GM18868 (cell line): Measurements from ENCODE around the gene FGF14.

ENCODE experiments used
- ATAC-seq: cut with Tn5 transposase; IDR thresholded peaks from one replicate; pipeline ENCODE4 v1.9.1; 2021; ENCODE audit warnings: mild to moderate bottlenecking, moderate library complexity; ENCODE audit not compliant: unreplicated experiment

Gene FGF14

DNA sequence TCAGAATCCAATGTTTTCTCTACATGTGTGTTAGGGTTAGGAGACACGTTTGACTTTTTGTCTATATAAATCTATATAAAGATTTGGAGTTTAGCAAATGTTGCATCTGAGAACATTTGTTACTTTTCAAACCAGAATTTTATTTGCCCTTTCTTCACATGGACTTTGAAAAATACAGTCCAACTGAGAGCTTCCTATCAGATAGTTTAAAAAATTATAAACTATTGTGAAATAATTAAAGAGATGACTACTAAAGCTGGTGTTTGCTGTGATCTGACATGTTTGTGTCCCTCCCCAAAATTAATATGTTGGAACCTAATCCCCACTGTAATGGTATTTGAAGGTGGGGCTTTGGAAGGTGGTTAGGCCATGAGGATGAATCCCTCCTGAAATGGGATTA lies 652.3 kb downstream of the FGF14 start:
- ATAC-seq: no peak

DNA sequence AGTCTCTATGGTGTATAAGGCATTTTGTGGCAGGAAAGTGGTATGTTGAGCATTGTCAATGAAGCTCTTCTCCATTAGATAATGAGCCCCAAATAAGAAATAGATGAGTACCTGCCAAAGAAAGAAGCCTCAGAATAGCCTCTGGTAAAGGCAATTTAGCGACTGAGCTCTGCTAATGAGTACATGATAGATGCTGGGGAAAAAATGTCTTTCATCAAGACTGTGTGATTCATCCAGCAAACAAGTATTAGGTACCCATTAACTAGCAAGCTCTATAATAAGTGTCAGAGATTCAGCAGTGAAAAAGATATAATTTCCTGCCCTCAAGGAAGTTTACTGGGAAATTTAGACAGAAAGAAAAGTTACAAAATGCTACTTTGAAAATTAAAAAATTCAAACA lies 654.8 kb downstream of the FGF14 start:
- no peak for ATAC-seq

DNA sequence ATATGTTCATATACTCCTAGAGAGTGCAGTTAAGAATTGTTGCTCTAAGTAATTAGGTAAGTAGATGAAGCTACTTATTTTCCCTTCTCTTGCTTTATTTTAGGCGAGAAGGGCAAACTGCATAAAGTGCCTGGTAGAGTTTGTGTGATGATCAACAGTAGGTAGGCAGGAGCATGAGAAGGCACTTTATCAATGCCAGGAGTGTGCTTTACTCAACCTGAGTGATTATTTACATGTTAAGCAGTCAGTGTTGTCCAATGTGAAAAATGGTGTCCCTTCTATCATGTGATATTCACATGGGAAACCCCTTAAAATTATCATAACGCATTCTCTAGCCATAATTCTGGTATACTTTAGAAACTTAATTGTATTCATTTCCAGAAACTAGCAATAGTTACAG lies 655.3 kb downstream of the FGF14 start:
- no peak for ATAC-seq

DNA sequence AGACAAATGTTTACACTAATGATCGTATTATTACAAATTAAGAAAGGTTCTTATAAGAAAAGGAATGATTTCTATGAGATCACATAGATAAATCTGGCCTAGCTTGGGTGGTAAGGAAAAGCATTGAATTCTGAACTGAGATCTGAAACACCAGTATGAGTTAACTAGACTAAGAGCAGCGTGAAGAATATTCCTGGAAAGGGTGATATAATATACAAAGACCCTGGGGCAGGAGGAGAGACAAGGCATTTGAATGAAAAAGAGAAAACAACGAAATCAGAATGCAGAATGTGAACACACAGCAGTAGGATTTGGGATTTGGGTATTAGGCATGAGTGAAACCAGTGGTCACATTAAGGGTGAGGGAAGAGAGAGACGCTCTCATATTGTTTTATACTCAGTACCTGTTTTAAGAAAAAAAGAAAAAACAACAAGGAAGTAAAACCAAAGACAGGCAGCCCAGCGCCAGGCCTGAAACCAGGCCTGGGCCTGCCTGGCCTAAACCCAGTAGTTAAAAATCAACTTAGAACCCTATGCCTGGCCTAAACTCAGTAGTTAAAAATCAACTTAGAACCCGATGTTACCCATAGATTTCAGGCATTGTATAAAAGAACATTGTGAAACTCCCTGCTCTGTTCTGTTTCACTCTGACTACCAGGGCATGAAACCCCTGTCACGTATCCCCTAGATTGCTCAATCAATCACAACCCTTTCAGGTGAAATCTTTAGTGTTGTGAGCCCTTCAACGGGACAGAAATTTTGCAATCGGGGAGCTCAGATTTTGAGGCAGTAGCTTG lies 662.3 kb downstream of the FGF14 start:
- peak; percentile 75 for ATAC-seq

DNA sequence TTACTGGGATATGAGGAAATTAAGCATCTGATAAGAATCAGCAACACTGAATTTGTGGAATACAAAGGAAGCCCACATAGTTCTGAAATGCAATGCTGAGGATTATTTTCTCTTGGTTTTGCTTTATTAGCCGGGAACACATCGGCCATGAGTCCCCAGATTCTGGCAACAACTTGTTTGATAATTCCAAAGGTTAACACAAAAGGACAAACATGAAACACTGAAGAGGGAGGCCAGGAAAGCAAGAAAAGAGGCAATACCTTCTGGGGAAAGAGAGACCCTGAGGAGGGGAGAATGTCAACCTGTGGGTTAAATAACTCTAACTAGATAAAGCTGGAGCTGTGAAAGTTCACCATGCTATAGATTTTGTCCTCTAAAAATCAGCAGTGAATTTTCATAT lies 663.5 kb downstream of the FGF14 start:
- no peak for ATAC-seq

DNA sequence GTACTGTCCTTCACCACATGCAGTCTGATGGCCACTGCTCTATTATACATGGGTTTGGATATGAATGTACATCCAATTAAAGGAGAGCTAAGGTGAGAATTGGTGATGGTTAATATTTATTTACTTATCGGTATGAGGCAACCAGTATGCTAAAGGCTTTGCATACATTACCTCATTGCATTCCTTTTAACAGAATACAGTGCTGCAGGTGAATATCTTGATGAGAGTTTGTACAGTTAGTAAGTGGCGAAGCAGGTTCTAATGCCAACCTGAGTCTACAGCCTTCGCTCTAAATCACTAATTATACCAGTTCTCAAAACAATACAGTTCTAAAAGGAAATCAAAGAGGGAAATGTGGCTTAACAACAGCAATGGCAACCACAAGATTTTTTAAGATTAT lies 665.3 kb downstream of the FGF14 start:
- ATAC-seq: no peak

DNA sequence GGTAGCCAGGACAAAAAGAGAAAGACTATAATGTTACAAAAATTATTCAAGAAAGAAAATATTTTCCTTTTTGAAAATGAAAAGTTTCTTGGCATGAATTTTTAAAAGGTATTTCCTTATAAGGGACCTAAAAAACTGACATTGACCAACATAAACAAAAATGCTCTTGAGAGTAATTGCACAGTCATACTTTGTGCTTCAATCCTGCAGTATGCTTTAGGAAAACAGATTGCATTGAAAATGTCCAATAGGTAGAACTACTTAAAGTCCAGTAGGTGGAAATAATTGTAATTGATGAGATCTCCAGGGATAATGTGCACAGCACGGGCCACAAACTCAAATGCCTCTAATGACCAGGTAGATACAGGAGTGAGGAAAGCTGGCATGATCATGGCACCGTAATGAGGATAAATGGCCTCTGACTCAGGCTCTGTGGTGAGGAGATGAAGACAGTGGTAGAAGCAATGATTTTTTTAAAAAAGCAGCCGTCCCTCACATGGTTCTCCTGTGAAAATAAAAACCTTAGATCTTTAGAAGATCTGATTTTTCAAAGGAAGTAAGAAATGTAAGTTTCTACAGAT lies 671.3 kb downstream of the FGF14 start:
- no peak for ATAC-seq

DNA sequence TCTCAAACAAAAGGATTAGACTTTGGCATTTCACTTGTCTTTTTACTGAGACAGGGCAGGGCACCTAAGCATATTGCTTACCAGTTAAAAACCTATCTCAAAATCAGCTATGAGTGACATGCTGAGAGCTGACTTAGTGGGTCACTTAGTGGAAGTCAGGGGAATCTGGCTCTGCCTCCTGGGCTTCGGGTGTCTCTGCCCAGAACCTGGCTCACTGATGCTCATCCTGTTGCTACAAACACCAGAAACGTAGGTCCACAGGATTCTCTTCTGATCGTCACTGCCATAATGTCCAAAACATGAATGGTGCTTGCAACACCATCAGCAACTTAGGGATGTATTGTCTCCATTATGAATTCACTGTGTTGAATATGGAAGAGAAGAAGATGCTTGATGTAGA lies 673.2 kb downstream of the FGF14 start:
- ATAC-seq: no peak

DNA sequence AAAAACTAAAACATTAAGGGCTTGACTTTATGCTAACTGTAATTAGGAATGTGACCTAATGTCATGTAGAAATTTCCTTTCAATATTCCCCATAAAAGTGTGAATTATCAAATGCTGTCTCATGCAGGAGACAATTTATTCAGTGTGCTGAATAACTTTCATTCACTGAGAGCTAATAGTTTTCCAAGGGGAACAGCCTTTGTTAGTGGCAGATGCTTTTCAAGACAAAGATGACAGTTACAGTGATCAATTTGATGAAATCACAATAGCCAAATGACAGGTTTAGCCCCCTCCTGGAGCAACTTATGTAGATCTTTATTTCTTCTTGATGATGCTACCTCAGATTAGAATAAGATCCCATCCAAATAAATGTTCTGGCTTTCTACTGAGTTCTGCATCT lies 673.8 kb downstream of the FGF14 start:
- ATAC-seq: no peak

DNA sequence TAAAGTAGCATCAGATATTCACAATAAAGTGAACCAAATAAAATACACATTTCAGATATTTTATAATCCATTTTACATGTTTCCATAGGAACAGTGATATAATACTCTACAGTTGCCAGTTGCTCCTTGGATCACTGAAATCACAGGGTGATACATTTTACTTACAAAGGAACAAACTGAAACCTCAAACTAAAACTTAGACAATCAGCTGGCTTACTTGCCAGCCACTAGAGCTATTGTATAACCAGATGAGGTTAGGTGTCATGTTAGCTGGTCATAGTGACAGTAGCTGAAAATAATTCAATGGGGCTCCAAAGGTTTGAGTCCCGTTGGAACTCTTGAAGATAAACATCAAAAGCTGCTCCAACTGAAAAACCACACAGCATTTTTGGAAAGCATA lies 674.7 kb downstream of the FGF14 start:
- no peak for ATAC-seq

DNA sequence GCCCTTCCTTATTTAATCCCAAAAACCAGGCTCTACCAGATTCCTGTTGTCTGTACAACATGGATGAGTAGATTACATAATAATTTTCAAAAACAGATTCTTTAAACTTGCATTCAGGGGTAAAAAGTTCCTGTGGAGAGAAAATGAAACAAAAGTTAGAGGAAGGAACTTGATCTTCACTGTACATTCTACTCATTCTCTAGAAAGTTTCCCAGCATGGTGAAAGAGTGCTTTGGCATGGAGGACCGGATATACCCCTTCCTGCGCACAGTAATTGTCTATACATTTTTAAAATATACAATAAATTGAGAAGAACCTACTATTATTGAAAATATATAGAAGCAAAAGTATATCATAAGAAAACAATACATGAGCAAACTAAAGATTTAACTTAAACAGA lies 675.2 kb downstream of the FGF14 start:
- ATAC-seq: no peak

DNA sequence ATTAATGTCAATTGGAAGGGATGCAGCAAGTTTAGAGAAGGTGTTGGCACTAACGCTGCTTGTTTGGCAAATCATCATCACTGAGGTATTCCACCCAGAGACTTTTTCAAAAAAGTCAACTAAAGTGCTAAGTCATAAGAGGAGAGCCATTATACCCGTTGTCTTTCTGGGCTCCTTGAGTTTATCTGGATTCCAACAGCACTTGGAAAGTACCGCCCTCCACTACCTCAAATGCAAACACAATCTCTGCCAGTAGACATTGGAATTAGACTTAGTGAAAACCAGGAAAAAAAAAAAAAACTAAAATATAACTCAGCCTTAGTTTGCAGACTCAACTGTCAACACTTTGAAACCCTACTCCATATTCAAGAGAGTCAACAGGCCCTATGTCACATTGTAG lies 683.4 kb downstream of the FGF14 start:
- ATAC-seq: no peak

DNA sequence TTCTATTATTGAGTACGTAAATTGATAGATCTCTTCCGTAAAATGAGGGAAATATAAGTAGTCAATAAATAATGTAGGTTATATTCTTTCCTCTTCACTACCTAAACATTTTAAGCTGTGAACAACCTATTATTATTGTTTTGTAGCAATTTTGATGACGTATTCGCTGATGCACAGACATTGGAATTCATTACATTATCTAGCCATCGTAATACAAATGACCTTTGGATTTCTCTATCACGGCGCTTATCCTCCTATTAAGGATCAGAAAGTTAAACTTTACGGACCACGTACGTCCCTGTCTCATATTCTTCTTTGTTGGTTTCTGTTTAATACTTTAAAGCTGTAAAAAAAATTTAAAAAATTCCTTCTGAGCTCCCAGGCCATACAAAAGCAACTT lies 684.5 kb downstream of the FGF14 start:
- ATAC-seq: no peak

DNA sequence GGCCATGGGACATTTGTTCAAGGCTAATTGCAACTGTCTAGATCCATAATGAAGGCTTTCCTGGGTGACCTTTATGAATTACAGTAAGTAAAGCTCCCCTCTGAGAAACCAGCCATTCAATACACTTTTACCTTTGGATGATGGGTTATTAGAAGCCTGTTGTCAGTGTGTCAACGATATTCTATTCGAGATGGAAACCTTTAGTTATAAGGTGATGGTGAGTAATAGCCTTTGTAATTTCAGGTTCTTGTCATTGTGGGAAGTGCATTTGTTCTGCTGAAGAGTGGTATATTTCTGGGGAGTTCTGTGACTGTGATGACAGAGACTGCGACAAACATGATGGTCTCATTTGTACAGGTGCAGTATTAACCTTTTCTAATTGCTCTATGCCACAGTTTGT lies 687.7 kb downstream of the FGF14 start:
- ATAC-seq: no peak

DNA sequence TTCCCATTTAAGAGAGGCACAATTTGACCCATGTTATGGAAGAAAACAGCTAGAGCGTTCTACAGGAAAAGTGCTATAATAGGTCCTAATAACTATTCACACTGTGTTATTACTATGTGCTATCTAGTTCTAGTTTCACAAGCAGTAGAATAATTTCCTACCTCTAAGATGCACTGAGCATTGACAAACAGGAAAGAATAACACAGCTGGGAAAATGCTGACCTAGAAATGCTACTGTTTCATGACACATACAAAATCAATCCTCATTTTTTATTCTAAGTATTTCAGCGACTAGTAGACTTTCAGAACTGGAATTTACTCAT lies 689.9 kb downstream of the FGF14 start:
- no peak for ATAC-seq

DNA sequence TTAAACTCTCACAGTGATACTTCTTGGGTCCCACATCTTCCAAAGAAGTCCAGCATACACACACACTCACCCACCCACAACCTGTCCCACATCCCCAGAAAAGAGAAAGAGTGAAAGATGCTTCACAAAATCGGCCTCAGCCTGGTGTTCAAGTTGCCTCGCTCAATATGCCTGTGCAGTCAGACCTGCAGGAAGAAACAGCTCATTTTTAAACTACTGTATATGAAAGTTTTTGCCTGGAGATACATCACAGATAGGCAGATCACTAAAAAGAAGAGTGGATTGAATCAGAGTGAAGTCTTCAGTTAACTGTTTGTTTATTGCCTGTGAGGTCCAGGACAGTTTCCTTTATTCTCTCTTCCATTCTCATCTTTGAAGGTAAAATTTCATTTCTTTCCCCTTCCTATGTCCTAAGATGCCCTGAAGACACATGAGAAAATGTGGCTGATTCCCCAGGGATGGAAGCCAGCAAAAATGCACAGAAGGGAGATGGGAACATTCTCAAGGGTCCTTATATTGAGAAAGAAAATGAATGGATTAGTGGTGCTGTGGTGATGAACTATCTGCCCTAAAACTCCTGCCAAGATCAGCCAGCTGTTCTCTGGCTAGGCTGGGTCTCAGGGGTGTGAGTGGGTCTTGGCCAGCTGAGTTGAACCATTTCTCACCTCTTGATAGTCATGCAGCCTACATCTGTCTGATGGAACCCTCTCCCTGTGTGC lies 690.4 kb downstream of the FGF14 start:
- ATAC-seq: no peak

DNA sequence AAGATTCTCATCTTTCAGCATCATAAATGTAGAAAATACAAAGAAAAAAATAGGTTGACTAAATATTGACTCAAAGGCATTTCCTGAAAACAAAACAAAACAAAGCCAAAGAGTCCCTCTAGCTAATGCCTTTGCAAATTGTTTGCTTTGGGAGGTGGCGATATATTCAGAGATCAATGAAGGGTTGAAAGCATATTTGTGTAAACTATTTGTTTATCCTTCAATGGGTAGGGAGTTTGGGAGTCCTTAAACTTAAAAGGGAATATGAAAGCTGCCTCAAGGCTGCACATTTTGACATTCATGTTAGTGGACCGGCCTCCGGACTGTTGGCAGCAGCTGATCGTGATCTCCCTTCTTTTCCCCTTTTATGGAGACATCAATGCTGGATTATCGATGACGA lies 691.9 kb downstream of the FGF14 start:
- ATAC-seq: no peak

DNA sequence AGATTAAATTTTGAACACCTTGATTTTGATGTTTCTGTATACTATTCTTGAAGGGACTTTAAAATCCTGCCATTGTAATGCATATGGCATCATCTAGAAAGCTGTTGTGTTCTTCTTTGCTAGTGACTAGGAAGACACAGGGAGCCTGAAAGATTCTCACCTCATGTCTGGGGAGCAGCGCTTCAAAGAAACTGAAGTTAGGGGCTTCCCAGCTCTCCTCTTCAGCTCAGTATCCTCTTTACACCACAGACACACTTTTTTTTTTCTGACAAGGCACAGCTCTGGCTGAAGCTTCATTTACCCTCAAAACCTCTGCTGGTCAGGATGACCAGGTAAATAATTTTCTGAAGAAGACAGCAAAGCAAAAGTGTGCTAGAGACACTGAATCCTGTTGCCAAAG lies 693.7 kb downstream of the FGF14 start:
- ATAC-seq: no peak

DNA sequence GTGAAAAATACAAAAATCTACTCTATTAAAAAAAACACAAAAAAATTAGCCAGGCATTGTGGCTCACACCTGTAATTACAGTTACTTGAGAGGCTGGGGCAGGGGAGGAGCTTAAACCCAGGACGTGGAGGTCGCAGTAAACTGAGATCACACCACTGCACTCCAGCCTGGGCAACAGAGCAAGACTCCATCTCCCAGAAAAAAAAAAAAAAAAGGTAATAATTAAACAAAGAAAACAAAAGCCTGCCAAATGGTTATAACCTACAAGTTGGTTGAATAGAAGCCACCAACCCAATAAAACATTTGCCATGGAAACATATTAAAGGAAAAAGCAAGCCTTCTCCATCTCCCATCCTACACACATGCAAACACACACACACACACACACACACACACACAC lies 694.2 kb downstream of the FGF14 start:
- ATAC-seq: no peak

DNA sequence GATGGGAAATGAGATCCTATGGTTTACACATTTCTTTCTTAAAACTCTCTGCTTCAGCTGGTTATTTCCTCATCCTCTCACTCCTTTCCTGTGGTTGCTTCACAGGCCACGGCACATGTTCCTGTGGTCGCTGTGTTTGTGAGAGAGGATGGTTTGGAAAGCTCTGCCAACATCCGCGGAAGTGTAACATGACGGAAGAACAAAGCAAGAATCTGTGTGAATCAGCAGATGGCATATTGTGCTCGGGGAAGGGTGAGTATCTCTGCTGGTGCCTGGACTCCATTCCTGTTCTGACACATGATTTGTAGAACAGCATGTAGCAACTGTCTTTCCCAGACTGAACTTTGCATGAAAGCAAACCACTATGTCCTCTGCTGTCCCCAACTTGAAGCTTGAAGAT lies 695.2 kb downstream of the FGF14 start:
- ATAC-seq: no peak

DNA sequence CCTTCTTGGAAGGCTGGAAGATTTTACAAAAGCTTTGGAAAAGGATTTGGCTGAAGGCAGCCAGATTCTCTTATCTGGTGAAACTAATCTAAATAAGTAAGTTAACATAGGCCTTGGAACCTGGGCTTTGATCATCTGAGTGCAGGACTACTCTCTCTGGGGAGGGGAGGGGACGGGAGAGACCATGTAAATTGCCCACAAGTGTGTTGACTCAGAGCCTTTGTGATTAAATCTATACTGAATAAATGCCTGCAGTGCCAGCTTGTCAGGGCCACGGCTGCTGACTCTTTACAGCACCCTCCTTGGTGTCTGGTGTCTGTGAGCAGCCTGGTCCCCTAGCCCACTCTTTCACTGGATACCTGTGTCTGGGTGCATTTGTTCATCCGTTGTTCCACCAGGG lies 698.0 kb downstream of the FGF14 start:
- no peak for ATAC-seq

DNA sequence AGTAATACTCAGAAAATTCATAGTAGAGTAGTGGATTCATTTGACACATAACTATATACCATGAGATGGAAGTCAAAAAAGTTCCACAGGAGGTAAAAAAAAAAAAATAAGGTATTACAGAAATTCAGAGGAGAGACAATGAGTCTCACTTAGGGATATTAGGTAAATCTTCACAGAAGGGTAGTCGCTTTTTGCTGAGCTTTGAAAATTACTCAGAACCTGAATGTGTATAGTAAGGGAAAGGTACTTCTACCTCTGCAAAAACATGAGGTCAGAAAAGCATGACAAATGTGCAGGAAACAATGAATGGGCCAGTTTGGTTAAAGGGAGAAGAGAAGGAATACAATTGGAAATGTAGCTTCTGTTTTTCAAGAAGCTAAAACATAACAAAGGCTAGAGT lies 698.8 kb downstream of the FGF14 start:
- no peak for ATAC-seq
